Measurements from ENCODE around the gene ELMO1. TPM values are rescaled to one million over a fixed set of nuclear protein-coding genes. Genes with fewer than 3 reads are reported as not detected.

The ELMO1 gene
- total and polyA plus RNA-seq, 2 experiments from 2014 or later, result 6.5 to 24.9 TPM

DNA sequence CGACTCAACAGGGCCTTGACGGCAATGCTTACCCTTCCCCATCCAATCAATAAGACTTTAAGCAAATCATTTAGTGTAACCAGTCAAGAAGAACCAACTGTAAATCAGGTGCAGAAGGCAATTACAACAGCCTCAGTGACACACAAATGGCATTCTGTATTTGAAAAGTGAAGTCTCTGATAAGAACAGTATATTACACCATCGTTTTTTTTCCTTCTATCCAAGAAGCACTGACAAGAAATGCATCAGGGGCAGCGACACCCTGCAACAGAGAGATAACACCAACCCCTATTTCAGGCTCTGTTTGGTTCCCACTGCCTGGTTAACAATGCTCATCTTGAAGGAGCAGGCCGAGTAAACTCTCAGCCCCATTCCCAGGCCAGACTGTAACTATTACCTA lies 520.4 kb downstream of the ELMO1 start (continued):
- TF ChIP-seq, protein P1, sequence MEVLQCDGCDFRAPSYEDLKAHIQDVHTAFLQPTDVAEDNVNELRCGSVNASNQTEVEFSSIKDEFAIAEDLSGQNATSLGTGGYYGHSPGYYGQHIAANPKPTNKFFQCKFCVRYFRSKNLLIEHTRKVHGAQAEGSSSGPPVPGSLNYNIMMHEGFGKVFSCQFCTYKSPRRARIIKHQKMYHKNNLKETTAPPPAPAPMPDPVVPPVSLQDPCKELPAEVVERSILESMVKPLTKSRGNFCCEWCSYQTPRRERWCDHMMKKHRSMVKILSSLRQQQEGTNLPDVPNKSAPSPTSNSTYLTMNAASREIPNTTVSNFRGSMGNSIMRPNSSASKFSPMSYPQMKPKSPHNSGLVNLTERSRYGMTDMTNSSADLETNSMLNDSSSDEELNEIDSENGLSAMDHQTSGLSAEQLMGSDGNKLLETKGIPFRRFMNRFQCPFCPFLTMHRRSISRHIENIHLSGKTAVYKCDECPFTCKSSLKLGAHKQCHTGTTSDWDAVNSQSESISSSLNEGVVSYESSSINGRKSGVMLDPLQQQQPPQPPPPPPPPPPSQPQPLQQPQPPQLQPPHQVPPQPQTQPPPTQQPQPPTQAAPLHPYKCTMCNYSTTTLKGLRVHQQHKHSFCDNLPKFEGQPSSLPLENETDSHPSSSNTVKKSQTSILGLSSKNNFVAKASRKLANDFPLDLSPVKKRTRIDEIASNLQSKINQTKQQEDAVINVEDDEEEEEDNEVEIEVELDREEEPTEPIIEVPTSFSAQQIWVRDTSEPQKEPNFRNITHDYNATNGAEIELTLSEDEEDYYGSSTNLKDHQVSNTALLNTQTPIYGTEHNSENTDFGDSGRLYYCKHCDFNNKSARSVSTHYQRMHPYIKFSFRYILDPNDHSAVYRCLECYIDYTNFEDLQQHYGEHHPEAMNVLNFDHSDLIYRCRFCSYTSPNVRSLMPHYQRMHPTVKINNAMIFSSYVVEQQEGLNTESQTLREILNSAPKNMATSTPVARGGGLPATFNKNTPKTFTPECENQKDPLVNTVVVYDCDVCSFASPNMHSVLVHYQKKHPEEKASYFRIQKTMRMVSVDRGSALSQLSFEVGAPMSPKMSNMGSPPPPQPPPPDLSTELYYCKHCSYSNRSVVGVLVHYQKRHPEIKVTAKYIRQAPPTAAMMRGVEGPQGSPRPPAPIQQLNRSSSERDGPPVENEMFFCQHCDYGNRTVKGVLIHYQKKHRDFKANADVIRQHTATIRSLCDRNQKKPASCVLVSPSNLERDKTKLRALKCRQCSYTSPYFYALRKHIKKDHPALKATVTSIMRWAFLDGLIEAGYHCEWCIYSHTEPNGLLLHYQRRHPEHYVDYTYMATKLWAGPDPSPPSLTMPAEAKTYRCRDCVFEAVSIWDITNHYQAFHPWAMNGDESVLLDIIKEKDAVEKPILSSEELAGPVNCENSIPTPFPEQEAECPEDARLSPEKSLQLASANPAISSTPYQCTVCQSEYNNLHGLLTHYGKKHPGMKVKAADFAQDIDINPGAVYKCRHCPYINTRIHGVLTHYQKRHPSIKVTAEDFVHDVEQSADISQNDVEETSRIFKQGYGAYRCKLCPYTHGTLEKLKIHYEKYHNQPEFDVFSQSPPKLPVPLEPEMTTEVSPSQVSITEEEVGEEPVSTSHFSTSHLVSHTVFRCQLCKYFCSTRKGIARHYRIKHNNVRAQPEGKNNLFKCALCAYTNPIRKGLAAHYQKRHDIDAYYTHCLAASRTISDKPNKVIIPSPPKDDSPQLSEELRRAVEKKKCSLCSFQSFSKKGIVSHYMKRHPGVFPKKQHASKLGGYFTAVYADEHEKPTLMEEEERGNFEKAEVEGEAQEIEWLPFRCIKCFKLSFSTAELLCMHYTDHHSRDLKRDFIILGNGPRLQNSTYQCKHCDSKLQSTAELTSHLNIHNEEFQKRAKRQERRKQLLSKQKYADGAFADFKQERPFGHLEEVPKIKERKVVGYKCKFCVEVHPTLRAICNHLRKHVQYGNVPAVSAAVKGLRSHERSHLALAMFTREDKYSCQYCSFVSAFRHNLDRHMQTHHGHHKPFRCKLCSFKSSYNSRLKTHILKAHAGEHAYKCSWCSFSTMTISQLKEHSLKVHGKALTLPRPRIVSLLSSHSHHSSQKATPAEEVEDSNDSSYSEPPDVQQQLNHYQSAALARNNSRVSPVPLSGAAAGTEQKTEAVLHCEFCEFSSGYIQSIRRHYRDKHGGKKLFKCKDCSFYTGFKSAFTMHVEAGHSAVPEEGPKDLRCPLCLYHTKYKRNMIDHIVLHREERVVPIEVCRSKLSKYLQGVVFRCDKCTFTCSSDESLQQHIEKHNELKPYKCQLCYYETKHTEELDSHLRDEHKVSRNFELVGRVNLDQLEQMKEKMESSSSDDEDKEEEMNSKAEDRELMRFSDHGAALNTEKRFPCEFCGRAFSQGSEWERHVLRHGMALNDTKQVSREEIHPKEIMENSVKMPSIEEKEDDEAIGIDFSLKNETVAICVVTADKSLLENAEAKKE (CRISPR knock-in tag; IDR thresholded peaks at IDR 0.05), result no peak
- no peak for TF ChIP-seq EZH2 (IDR thresholded peaks at IDR 0.05; ENCODE audit: low read depth, unreplicated experiment)

DNA sequence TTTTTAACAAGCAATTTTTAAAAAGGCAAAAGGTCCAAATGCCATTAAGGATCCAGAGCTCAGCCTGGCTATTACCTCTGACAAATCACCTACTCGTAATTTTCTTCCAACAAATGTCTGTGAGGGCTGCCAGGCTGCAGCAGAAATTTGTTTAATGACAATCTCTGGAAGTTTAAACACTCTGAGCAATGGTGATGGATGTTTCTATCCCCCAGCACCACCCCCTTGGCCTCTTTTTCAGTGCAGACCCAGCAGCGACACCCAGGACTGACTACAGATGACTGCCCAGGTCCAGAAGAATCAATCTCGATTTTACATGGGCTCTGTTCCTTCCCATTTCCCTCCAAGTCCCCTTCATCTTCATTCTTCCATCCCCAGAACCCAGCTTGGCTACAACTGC lies 523.0 kb downstream of the ELMO1 start:
- H3K79me2 ChIP-seq (replicated peaks; ENCODE audit: insufficient read depth), result no peaks in the 10 kb centered on the region
- Mint-ChIP-seq H3K36me3 (ENCODE audit: low read depth) (no peaks in the 10 kb centered on the region), H3K4me3 (no peak overlapping the region), H3K4me1 (no peaks in the 10 kb centered on the region), H3K9me3 (no peaks in the 10 kb centered on the region; the same call in 1 of the 3 replicates), H3K27ac (peak overlapping the region; percentile 82), H3K27me3 (ENCODE audit: insufficient read depth, low read depth, poor library complexity) (peaks cover 2% of the 10 kb centered on the region)
- DNase-seq (ENCODE audit: low spot score) (no peak), ATAC-seq (no peak)
- H3K4me2 ChIP-seq, result no peak overlapping the region
- no peak overlapping the region for H2AFZ ChIP-seq
- H3F3A ChIP-seq (replicated peaks; ENCODE audit: low read depth), result no peaks in the 10 kb centered on the region
- 0 out of 2 replicates have a peak, but pooled peaks cover 3% of the 10 kb centered on the region for H3K9me2 ChIP-seq (ENCODE audit: insufficient read depth)
- no peaks in the 10 kb centered on the region for H3K36me3 ChIP-seq (ENCODE audit: insufficient read depth)
- no peaks in the 10 kb centered on the region for H3K27me3 ChIP-seq (ENCODE audit: insufficient read depth)
- no peak overlapping the region for H3K27ac ChIP-seq (ENCODE audit: low read depth)
- H3K4me1 ChIP-seq (ENCODE audit: insufficient read depth), result no peaks in the 10 kb centered on the region
- H4K20me1 ChIP-seq (replicated peaks; ENCODE audit: insufficient read depth), result no peaks in the 10 kb centered on the region
- no peak overlapping the region for H3K4me3 ChIP-seq
- TF ChIP-seq, protein P1 (CRISPR knock-in tag; IDR thresholded peaks at IDR 0.05), result no peak
- TF ChIP-seq EZH2 (IDR thresholded peaks at IDR 0.05; ENCODE audit: low read depth, unreplicated experiment) (no peak), JUNB (IDR thresholded peaks at IDR 0.05; ENCODE audit: unreplicated experiment) (no peak), ZNF114 (CRISPR knock-in tag; IDR thresholded peaks at IDR 0.05) (no peak), CREB1 (CRISPR knock-in tag; IDR thresholded peaks at IDR 0.05; ENCODE audit: low read depth) (no peak)
- TF ChIP-seq, protein P2, sequence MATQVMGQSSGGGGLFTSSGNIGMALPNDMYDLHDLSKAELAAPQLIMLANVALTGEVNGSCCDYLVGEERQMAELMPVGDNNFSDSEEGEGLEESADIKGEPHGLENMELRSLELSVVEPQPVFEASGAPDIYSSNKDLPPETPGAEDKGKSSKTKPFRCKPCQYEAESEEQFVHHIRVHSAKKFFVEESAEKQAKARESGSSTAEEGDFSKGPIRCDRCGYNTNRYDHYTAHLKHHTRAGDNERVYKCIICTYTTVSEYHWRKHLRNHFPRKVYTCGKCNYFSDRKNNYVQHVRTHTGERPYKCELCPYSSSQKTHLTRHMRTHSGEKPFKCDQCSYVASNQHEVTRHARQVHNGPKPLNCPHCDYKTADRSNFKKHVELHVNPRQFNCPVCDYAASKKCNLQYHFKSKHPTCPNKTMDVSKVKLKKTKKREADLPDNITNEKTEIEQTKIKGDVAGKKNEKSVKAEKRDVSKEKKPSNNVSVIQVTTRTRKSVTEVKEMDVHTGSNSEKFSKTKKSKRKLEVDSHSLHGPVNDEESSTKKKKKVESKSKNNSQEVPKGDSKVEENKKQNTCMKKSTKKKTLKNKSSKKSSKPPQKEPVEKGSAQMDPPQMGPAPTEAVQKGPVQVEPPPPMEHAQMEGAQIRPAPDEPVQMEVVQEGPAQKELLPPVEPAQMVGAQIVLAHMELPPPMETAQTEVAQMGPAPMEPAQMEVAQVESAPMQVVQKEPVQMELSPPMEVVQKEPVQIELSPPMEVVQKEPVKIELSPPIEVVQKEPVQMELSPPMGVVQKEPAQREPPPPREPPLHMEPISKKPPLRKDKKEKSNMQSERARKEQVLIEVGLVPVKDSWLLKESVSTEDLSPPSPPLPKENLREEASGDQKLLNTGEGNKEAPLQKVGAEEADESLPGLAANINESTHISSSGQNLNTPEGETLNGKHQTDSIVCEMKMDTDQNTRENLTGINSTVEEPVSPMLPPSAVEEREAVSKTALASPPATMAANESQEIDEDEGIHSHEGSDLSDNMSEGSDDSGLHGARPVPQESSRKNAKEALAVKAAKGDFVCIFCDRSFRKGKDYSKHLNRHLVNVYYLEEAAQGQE (IDR thresholded peaks at IDR 0.05; ENCODE audit: unreplicated experiment), result no peak

All from GM23338 (cell line).